ENCODE results near the gene PLA2G2F. TPM values are rescaled to one million over a fixed set of nuclear protein-coding genes. Genes with fewer than 3 reads are reported as not detected.

The PLA2G2F gene
- total RNA-seq, 1 donor from 2014 or later = not detected

DNA sequence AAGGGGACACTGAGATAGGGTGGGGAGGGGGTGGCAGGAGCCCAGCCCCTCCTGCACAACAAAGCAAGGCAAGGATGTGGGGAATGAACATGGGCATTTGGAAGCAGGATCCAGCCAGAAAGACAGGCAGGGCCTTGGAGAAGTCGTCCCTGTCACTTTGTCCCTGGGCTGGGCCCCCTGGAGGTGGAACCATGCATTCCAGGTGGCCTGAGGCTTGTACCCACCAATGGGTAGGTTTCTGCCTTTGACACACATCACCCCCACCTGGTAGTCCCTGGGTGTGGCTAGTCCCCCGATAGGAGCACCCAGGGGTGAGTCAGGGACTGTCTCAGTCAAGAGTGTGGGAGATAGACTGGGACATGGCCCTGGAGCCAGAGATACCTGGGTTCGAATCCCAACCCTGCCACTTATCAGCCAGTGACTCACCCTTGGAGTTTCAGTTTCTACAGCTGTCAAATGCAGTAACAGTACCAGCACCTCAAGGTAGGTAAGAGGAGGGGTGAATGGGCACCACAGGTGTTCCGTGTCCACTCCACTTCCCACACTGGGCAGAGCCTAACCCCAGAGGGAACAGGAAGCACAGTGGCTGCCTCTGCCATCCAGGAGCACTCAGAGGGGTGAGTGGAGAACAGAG lies 29.8 kb upstream of the PLA2G2F start:
- Mint-ChIP-seq H3K36me3 (no peaks in the 10 kb centered on the region), H3K9me3 (no peaks in the 10 kb centered on the region), H3K4me3 (no peak overlapping the region), H3K27ac (no peak overlapping the region), H3K27me3 (peaks cover 15% of the 10 kb centered on the region), H3K4me1 (ENCODE audit: unreplicated experiment) (no peaks in the 10 kb centered on the region)
- no peak for DNase-seq (ENCODE audit: extremely low spot score, unreplicated experiment)
- no peak for TF ChIP-seq CTCF (conservative IDR thresholded peaks at IDR 0.05)

- DNase-seq (ENCODE audit: extremely low spot score, unreplicated experiment) = no peak
- no peaks in the 10 kb centered on the region for H3K4me1 Mint-ChIP-seq (ENCODE audit: unreplicated experiment)
- H3K27ac Mint-ChIP-seq = no peak overlapping the region
- no peaks in the 10 kb centered on the region for H3K36me3 Mint-ChIP-seq
- no peak overlapping the region for H3K4me3 Mint-ChIP-seq
- no peaks in the 10 kb centered on the region for H3K9me3 Mint-ChIP-seq
- H3K27me3 Mint-ChIP-seq = peaks cover 13% of the 10 kb centered on the region
- TF ChIP-seq CTCF (conservative IDR thresholded peaks at IDR 0.05) = no peak
Observed at GRCh38 chr1:20110679-20111078, 28.4 kb upstream of the PLA2G2F start.

DNA sequence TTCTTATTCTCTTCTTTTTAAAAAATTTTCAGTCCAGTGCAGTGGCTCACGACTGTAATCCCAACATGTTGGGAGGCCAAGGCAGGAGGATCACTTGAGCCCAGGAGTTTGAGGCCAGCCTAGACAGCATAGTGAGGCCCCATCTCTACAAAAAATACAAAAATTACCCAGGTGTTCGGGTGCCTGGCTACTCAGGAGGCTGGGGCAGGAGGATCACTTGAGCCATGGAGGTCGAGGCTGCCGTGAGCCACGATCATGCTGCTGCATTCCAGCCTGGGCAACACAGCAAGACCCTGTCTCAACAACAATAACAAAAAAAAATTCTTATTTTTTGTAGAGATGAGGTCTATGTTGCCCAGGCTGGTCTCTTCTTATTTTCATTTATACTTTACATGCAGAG lies 27.7 kb upstream of the PLA2G2F start:
- H3K36me3 Mint-ChIP-seq = no peaks in the 10 kb centered on the region
- no peak for DNase-seq (ENCODE audit: extremely low spot score, unreplicated experiment)
- no peaks in the 10 kb centered on the region for H3K4me1 Mint-ChIP-seq (ENCODE audit: unreplicated experiment)
- no peak for TF ChIP-seq CTCF (conservative IDR thresholded peaks at IDR 0.05)
- H3K9me3 Mint-ChIP-seq = no peaks in the 10 kb centered on the region
- no peak overlapping the region for H3K4me3 Mint-ChIP-seq
- H3K27ac Mint-ChIP-seq = no peak overlapping the region
- peaks cover 16% of the 10 kb centered on the region for H3K27me3 Mint-ChIP-seq

DNA sequence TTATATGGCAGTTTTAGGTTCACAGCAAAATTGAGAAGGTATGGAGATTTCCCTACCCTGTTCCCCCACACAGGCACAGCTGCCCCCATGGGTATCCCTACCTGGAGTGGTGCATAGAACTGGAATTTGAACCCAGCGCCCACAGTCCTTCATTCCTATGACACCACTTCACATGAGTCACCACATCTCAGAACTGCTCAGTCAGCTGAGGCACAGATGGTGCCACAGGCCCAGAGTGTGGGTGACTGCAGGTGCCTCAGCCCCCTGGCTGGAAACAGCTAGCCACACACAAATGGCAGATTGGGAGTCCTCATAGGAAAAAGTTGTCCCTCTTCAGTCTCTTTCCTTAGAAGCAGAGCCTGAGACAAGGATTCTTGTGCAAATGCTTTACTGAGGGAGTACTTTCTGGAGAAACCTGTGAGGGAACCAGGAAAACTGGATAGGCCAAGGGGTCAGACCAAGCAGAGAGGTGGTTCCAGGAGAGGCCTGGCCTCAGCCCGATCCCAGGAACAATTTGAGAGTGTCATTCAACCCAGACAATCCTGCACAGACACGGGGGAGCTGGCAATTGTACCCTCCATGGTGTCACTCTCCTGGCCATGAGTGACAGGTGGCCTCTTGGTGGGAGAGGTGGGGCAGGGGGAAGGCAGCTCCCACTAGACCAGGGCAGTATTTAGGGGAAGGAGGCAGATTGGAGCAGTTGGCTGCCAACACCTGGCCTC lies 26.7 kb upstream of the PLA2G2F start:
- H3K27me3 Mint-ChIP-seq = peaks cover 19% of the 10 kb centered on the region
- H3K4me1 Mint-ChIP-seq (ENCODE audit: unreplicated experiment) = no peaks in the 10 kb centered on the region
- no peaks in the 10 kb centered on the region for H3K36me3 Mint-ChIP-seq
- H3K27ac Mint-ChIP-seq = no peak overlapping the region
- TF ChIP-seq CTCF (conservative IDR thresholded peaks at IDR 0.05) = no peak
- no peak overlapping the region for H3K4me3 Mint-ChIP-seq
- H3K9me3 Mint-ChIP-seq = no peaks in the 10 kb centered on the region
- no peak for DNase-seq (ENCODE audit: extremely low spot score, unreplicated experiment)

GRCh38 chr1:20114021-20114648 lies 25.0 kb upstream of the PLA2G2F start:
- H3K4me1 Mint-ChIP-seq (ENCODE audit: unreplicated experiment) = no peaks in the 10 kb centered on the region
- H3K27ac Mint-ChIP-seq = no peak overlapping the region
- H3K27me3 Mint-ChIP-seq = peaks cover 17% of the 10 kb centered on the region
- no peak overlapping the region for H3K4me3 Mint-ChIP-seq
- no peaks in the 10 kb centered on the region for H3K9me3 Mint-ChIP-seq
- no peak for TF ChIP-seq CTCF (conservative IDR thresholded peaks at IDR 0.05)
- DNase-seq (ENCODE audit: extremely low spot score, unreplicated experiment) = no peak
- H3K36me3 Mint-ChIP-seq = no peaks in the 10 kb centered on the region
